Neural cell (in vitro differentiated cells): ENCODE data around the gene USP35.

Experiments used
- POLR2AphosphoS5 ChIP-seq: IDR thresholded peaks from 2 replicates; pipeline ENCODE4 v1.6.1; 2012
- RAD21 ChIP-seq: fragments of 450-650 bp; conservative IDR thresholded peaks from 2 replicates; pipeline ENCODE4 v1.6.1; 2014; ENCODE audit warnings: antibody characterized with exemption, mild to moderate bottlenecking, moderate library complexity
- SMC3 ChIP-seq: fragments of 450-650 bp; conservative IDR thresholded peaks from 2 replicates; pipeline ENCODE4 v1.6.1; 2014; ENCODE audit warnings: antibody characterized with exemption, mild to moderate bottlenecking, moderate library complexity; ENCODE audit not compliant: poor library complexity
- TF ChIP-seq, protein P1 (sequence below): fragments of 450-650 bp; IDR thresholded peaks from 2 replicates; pipeline ENCODE4 v1.5.1; 2014; ENCODE audit warnings: antibody characterized with exemption, mild to moderate bottlenecking, moderate library complexity; ENCODE audit not compliant: poor library complexity, severe bottlenecking

DNA sequence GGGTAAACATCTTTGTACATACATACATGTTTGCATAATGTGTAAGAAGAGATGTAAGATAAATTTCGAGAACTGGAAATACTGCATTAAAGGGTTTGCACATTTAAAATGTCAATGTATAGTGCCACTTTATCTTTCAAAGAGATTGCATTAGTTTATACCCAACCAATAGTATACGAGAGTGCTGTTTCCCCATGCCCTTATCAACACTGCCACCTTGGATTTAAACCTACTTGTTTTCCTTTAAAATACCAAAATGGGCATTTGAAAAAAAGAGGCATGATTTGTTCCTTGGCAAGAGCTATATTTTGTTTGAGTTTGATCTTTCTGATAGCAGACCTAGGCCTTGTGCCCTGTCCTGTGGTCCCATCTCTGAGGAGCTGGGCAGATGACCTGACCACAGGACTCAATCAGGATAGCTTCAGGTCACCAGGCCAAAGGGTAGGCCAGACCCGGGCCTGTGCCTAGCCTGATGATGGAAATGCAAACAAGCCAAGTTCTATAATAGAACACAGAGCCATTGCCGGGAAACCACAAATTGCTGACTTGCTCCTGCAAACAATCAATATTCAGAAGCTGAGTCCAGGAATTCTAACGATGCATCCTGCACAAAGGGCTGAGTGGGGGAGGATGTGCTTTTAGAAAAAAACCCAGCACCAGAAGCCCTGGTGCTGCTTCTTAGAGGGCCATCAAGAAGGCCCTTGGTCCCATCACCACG, 32.4 kb upstream of the USP35 start:
- TF ChIP-seq, protein P1, sequence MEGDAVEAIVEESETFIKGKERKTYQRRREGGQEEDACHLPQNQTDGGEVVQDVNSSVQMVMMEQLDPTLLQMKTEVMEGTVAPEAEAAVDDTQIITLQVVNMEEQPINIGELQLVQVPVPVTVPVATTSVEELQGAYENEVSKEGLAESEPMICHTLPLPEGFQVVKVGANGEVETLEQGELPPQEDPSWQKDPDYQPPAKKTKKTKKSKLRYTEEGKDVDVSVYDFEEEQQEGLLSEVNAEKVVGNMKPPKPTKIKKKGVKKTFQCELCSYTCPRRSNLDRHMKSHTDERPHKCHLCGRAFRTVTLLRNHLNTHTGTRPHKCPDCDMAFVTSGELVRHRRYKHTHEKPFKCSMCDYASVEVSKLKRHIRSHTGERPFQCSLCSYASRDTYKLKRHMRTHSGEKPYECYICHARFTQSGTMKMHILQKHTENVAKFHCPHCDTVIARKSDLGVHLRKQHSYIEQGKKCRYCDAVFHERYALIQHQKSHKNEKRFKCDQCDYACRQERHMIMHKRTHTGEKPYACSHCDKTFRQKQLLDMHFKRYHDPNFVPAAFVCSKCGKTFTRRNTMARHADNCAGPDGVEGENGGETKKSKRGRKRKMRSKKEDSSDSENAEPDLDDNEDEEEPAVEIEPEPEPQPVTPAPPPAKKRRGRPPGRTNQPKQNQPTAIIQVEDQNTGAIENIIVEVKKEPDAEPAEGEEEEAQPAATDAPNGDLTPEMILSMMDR = no peak
- TF ChIP-seq POLR2AphosphoS5 (no peak), RAD21 (no peak), SMC3 (no peak)
